CD14-positive monocyte (primary cell): ENCODE data around the gene EPN3. TPM values are rescaled to one million over a fixed set of nuclear protein-coding genes. Genes with fewer than 3 reads are reported as not detected.

Experiments
- DNase-seq, 3 donors: peaks; one replicate each; pipeline ENCODE4 v3.0.0-alpha.2; 2011 to 2022
- H2AFZ ChIP-seq: 2 replicates; pipeline ENCODE4 v1.6.0; 2012; ENCODE audit warnings: mild to moderate bottlenecking, low read depth, low read length, inconsistent platforms; ENCODE audit not compliant: insufficient read depth, poor library complexity, severe bottlenecking
- H3K27ac ChIP-seq, 2 donors: 1 replicate in 1 of 2; 2 replicates in 1 of 2; pipeline ENCODE4 v1.5.1; 2012 to 2013; ENCODE audit warnings: low read length in 2 of 2, control low read depth in 1 of 2, inconsistent platforms in 1 of 2, low read depth in 1 of 2, mild to moderate bottlenecking in 1 of 2
- H3K27me3 ChIP-seq, 2 donors: one replicate each; pipeline versions ENCODE4 v1.6.0 to v1.6.1; 2011 to 2013; ENCODE audit warnings: low read length in 2 of 2; ENCODE audit not compliant: control insufficient read depth in 2 of 2, insufficient read depth in 2 of 2
- H3K36me3 ChIP-seq, 2 donors: replicated peaks in 1 of 2; 1 replicate in 1 of 2; 2 replicates in 1 of 2; pipeline versions ENCODE4 v1.5.1 to v1.6.1; 2012 to 2013; ENCODE audit warnings: low read length in 2 of 2, control low read depth in 1 of 2, inconsistent platforms in 1 of 2, mild to moderate bottlenecking in 1 of 2; ENCODE audit not compliant: insufficient read depth in 2 of 2, control insufficient read depth in 1 of 2
- H3K4me1 ChIP-seq, 2 donors: 1 replicate in 1 of 2; 2 replicates in 1 of 2; pipeline versions ENCODE4 v1.5.1 to v1.6.1; 2012 to 2013; ENCODE audit warnings: low read length in 2 of 2, control low read depth in 1 of 2, inconsistent platforms in 1 of 2, mild to moderate bottlenecking in 1 of 2, moderate library complexity in 1 of 2; ENCODE audit not compliant: insufficient read depth in 2 of 2, control insufficient read depth in 1 of 2
- H3K4me2 ChIP-seq: replicated peaks from 2 replicates; pipeline ENCODE3; 2012; ENCODE audit warnings: low read length, moderate library complexity, mild to moderate bottlenecking; ENCODE audit not compliant: poor library complexity, severe bottlenecking; ENCODE audit errors: extremely low read depth
- H3K4me3 ChIP-seq, 3 experiments: fragments of 200-600 bp in 1 of 3; sonication (generic) in 1 of 3; replicated peaks in 1 of 3; 1 replicate in 2 of 3; 2 replicates in 1 of 3; pipeline ENCODE4 v1.5.1; 2011 to 2013; ENCODE audit warnings: low read length in 3 of 3, mild to moderate bottlenecking in 3 of 3, control low read depth in 2 of 3, low read depth in 2 of 3, inconsistent platforms in 1 of 3, moderate library complexity in 1 of 3
- H3K79me2 ChIP-seq: 2 replicates; pipeline ENCODE4 v1.6.0; 2012; ENCODE audit warnings: mild to moderate bottlenecking, control low read depth, inconsistent platforms, low read length, moderate library complexity; ENCODE audit not compliant: insufficient read depth
- H3K9ac ChIP-seq: 2 replicates; pipeline ENCODE4 v1.6.0; 2017; ENCODE audit warnings: low read length, mild to moderate bottlenecking; ENCODE audit not compliant: insufficient read depth, poor library complexity, severe bottlenecking
- H3K9me3 ChIP-seq, 2 donors: replicated peaks in 1 of 2; 1 replicate in 1 of 2; 2 replicates in 1 of 2; pipeline versions ENCODE4 v1.5.1 to v1.6.1; 2012 to 2013; ENCODE audit warnings: low read length in 2 of 2, control low read depth in 1 of 2; ENCODE audit not compliant: control insufficient read depth in 1 of 2, insufficient read depth in 1 of 2
- H4K20me1 ChIP-seq: 2 replicates; pipeline ENCODE4 v1.6.0; 2012; ENCODE audit warnings: mild to moderate bottlenecking, low read length, control low read depth, moderate library complexity; ENCODE audit not compliant: insufficient read depth
- H3K27ac Mint-ChIP-seq, 7 donors: one replicate each; pipeline ENCODE4 v1.8.0; 2020; ENCODE audit warnings: mild to moderate bottlenecking in 7 of 7, mixed read lengths in 7 of 7, moderate library complexity in 6 of 7, inconsistent platforms in 2 of 7
- H3K27me3 Mint-ChIP-seq, 3 donors: one replicate each; pipeline ENCODE4 v1.8.0; 2021 to 2022; ENCODE audit warnings: low read depth in 3 of 3, mild to moderate bottlenecking in 3 of 3, mixed read lengths in 3 of 3, moderate library complexity in 3 of 3, inconsistent platforms in 1 of 3
- H3K36me3 Mint-ChIP-seq, 2 donors: one replicate each; pipeline ENCODE4 v1.8.0; 2020; ENCODE audit warnings: mixed read lengths in 2 of 2, inconsistent platforms in 1 of 2, mild to moderate bottlenecking in 1 of 2
- H3K4me1 Mint-ChIP-seq: one replicate; pipeline ENCODE4 v1.8.0; 2020; ENCODE audit warnings: mild to moderate bottlenecking, mixed read lengths
- H3K4me3 Mint-ChIP-seq, 2 donors: one replicate each; pipeline ENCODE4 v1.8.0; 2020; ENCODE audit warnings: mild to moderate bottlenecking in 2 of 2, mixed read lengths in 2 of 2, moderate library complexity in 1 of 2
- H3K9me3 Mint-ChIP-seq, 7 donors: one replicate each; pipeline ENCODE4 v1.8.0; 2020 to 2022; ENCODE audit warnings: mixed read lengths in 7 of 7, mild to moderate bottlenecking in 6 of 7, moderate library complexity in 6 of 7, inconsistent platforms in 2 of 7
- WGBS: methylation state at CpG from one replicate; pipeline ENCODE4 v1.1.5; 2013; ENCODE audit warnings: missing lambda C conversion rate; ENCODE audit not compliant: insufficient coverage; 5-methylcytosine and 5-hydroxymethylcytosine counted together
- intact Hi-C, 2 donors: fragments of 100-400 bp; cut with micrococcal nuclease; formaldehyde crosslinking; loops; one replicate each; pipeline versions ENCODE4 v1.15.0 to v1.15.1; 2023
- polyA plus RNA-seq, 3 donors: library from polyadenylated mRNA; depleted of rRNA in 1 of 3; unstranded in 2 of 3; stranded (reverse) in 1 of 3; fragments of 300-500 nt in 2 of 3; fragments of >200 nt in 1 of 3; fragmentation: Illumina TruSeq in 2 of 3; gene quantifications; 1 replicate in 2 of 3; 2 replicates in 1 of 3; pipeline ENCODE4 v1.2.3, GENCODE V29; 2012 to 2021
- TF ChIP-seq, protein P1 (sequence below): fragments of 200-600 bp; IDR thresholded peaks from one replicate; pipeline ENCODE4 v1.8.0; 2022; ENCODE audit warnings: antibody characterized with exemption, mild to moderate bottlenecking

EPN3 gene
- polyA plus RNA-seq, 3 donors: not detected

- Mint-ChIP-seq H3K4me3 (no peak overlapping the region), H3K36me3 (no peaks in the 10 kb centered on the region), H3K27me3 (peaks cover 28 to 40% (median 35%) of the 10 kb centered on the region in 3 donors), H3K9me3 (peaks cover 0 to 3% (median 0%) of the 10 kb centered on the region in 7 donors), H3K4me1 (peaks cover 7% of the 10 kb centered on the region), H3K27ac (no peak overlapping the region)
- intact Hi-C loops: no loop called here
- H3K79me2 ChIP-seq: no peaks in the 10 kb centered on the region
- no peaks in the 10 kb centered on the region for H3K4me1 ChIP-seq
- TF ChIP-seq, protein P1, sequence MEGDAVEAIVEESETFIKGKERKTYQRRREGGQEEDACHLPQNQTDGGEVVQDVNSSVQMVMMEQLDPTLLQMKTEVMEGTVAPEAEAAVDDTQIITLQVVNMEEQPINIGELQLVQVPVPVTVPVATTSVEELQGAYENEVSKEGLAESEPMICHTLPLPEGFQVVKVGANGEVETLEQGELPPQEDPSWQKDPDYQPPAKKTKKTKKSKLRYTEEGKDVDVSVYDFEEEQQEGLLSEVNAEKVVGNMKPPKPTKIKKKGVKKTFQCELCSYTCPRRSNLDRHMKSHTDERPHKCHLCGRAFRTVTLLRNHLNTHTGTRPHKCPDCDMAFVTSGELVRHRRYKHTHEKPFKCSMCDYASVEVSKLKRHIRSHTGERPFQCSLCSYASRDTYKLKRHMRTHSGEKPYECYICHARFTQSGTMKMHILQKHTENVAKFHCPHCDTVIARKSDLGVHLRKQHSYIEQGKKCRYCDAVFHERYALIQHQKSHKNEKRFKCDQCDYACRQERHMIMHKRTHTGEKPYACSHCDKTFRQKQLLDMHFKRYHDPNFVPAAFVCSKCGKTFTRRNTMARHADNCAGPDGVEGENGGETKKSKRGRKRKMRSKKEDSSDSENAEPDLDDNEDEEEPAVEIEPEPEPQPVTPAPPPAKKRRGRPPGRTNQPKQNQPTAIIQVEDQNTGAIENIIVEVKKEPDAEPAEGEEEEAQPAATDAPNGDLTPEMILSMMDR: no peak
- no peaks in the 10 kb centered on the region for H3K36me3 ChIP-seq
- H2AFZ ChIP-seq: no peak overlapping the region
- H3K9me3 ChIP-seq: no peaks in the 10 kb centered on the region
- DNase-seq: no peak
- H3K9ac ChIP-seq: no peak overlapping the region
- no peak overlapping the region for H3K4me2 ChIP-seq
- no peak overlapping the region for H3K4me3 ChIP-seq
- no peaks in the 10 kb centered on the region for H4K20me1 ChIP-seq
- H3K27me3 ChIP-seq: peaks cover 12 to 25% of the 10 kb centered on the region in 2 donors
- no peak overlapping the region for H3K27ac ChIP-seq
- WGBS: 95% methylated on average over 6 of the region's 8 CpGs
Measured at GRCh38 chr17:50570032-50570431, 37.5 kb downstream of the EPN3 start.

DNA sequence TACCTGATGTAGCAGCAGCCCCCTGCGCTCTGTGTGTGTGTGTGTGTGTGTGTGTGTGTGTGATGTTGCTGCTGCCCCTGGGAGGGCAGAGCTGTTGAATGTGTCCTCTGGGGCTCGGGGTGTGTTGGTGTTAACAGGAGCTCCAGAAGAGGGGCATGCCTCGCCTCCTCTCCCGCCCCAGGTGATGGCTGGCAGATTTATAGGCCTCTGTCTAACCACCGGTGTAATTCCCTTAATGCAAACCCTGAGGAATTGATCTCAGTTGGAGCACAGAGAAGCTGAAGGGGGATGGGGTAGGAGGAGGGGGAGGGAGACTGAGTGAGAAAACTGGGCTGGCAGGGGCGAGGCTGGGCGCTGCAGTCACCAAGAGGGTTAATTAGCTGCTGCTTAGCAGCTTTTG lies 38.0 kb downstream of the EPN3 start:
- Histone ChIP-seq H4K20me1 (no peaks in the 10 kb centered on the region), H3K9ac (no peak overlapping the region), H3K9me3 (no peaks in the 10 kb centered on the region), H3K4me1 (no peaks in the 10 kb centered on the region), H3K4me3 (no peak overlapping the region), H3K27me3 (peaks cover 10 to 20% of the 10 kb centered on the region in 2 donors), H2AFZ (no peak overlapping the region), H3K27ac (no peak overlapping the region), H3K4me2 (no peak overlapping the region), H3K36me3 (no peaks in the 10 kb centered on the region), H3K79me2 (no peaks in the 10 kb centered on the region)
- TF ChIP-seq, protein P1: no peak
- H3K27me3 Mint-ChIP-seq: peaks cover 23 to 35% (median 32%) of the 10 kb centered on the region in 3 donors
- WGBS: 81% methylated on average over 5 of the region's 7 CpGs
- intact Hi-C loops: no loop called here
- peaks cover 0 to 2% (median 0%) of the 10 kb centered on the region in 7 donors for H3K9me3 Mint-ChIP-seq
- H3K4me1 Mint-ChIP-seq: peaks cover 5% of the 10 kb centered on the region
- no peak overlapping the region for H3K4me3 Mint-ChIP-seq
- DNase-seq: no peak
- no peaks in the 10 kb centered on the region for H3K36me3 Mint-ChIP-seq
- H3K27ac Mint-ChIP-seq: no peak overlapping the region
